Caki2 (cell line): ENCODE measurements around the gene TNNI2. TPM values are rescaled to one million over a fixed set of nuclear protein-coding genes. Genes with fewer than 3 reads are reported as not detected.
A peak's percentile ranks its signal among the peaks of the same experiment; 100 is the strongest.

Source experiments
- DNase-seq: peaks from one replicate; pipeline ENCODE4 v3.0.0-alpha.2; 2015; ENCODE audit warnings: low read depth
- in situ Hi-C: cut with HindIII; loops from 2 replicates; pipeline ENCODE4 v1.10.0; 2016; ENCODE audit warnings: low sequenced_read_pairs, low pct_unique_long_range_greater_than_20kb, mixed read lengths
- total RNA-seq: library from RNA; depleted of rRNA; stranded (reverse); fragments of >200 nt; shearing (Covaris generic); gene quantifications from 2 replicates; pipeline ENCODE4 v1.2.3, GENCODE V29; 2014; ENCODE audit warnings: low replicate concordance

TNNI2 gene
- total RNA-seq, 1 experiment from 2014 or later: not detected

GRCh38 chr11:1830322-1831223, 8.2 kb upstream of the TNNI2 start:
- peak; percentile 82 for DNase-seq
- in situ Hi-C loops: no loop called here

GRCh38 chr11:1831338-1832210, 7.2 kb upstream of the TNNI2 start:
- in situ Hi-C loops: no loop called here
- no peak for DNase-seq

DNA sequence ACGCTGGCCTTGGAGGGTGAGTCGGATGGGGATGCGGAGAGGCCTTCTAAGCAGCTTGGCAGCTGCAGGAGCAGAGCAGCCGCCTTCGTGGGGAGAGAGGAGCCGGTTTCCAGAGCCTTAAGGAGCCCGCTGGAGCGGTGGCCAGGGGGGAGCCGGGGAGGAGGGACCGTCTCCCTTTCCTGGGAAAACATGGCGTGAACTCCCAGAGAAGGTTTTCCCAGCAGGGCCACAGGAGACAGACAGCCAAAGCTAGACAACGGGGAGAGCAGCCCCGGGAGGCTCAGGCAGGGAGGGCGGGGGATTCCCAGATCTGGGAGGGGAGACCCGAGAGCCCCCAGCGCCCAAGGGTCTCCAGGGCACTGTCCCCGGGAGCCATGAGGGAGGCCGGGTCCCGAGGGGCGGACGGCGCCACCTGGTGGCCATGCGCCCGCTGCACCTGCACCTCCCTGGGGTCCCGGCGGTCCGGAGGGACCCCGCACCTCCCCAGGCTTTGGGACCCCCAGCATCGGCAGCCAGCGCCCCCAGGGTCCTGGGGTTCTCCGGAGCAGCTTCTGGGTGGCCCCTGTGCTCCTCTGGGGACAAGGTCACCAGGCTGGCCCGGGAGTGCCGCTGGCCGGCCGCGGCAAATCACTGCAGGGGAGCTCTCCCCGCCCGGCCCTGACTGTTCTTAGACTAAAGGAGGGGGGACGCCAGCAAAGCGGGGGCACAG, 6.4 kb upstream of the TNNI2 start:
- in situ Hi-C loops: no loop called here
- peak; percentile 45 for DNase-seq

DNA sequence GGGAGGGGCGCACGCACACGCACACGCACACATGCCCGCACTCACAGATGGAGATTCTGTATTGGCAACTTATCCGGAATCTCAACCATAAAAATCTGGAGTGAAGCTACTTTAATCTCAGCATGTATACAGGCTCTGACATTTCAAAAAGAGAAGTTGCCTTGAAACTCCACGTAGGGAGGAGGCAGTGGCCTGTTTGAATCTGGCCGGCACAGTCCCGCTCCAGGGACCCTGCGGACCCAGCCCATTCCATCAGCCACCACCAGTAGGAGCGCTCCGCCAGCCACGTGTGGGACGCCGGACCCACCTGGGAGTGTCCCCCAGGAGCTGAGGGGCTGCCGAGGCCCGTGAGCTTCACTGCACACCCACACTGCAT, 5.9 kb upstream of the TNNI2 start:
- in situ Hi-C loops: no loop called here
- DNase-seq: no peak

DNA sequence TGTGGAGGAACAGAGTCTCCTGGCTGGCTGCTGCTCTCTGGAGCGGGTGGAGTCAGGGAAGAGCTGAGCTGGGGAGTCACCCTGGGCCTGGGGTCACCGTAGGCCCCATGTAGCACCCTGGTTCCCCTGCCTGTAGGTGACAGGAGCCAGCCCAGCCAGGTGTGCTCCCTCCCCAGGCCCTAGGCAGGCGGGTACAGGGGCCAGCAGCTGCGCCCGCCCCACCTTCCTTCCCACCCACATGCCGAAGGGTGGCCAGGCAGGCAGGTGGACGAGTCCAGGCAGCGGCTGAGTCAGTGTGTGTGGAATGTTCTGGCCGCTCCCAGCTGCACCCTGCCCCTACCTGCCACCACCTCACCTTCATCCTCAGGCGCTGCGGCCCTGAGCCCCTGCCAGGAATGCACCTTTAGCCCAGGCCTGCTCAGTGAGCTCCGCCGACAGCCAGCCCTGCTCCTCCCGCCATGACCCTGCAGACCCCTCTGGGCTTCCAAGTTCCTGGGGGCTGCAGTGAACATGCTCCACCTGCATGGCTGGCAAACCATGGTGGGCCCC, 4.6 kb upstream of the TNNI2 start:
- DNase-seq: peak; percentile 26
- in situ Hi-C loops: no loop called here

DNA sequence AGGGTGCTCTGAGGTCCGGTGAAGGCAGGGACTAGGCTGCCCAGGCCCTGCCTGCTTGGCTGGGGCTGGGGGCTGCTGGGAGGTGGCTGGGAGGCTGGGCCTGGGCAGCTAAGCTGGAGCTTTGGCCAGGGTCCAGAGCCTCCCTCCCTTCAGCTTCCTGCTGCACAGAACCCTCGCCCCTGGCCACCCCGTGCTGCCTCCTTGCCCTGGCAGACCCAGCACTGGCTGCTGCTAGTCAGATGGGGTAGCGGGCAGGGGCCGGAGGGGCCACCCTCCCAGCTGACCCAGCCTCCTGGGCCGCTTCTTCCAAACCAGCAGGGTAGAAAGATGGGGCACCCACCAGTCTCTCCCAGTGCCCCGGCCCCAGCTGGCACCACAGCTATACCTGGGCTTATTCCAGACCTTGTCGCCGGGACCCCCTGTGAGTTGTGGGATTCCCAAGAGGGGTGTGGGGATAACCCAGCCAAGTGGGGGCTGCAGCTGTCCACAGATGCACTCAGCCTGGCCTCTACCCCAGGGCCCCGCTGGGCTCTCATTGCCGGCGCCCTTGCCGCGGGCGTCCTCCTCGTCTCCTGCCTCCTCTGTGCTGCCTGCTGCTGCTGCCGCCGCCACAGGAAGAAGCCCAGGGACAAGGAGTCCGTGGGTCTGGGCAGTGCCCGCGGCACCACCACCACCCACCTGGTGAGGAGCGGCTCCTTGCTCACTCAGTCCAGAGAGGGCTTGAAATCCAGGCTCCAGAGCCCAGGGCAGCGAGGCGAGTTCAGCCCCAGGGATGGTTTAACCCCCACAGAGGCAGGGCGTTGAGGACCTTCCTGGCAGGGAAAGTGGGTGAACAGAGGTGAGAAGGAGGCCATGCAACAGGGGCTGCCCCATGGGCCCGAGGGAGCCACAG, 3.8 kb upstream of the TNNI2 start, which contains the start of gene SYT8:
Gene SYT8 (plus strand): TSS at position 212 of the 892 bp plus-strand sequence. CDS start 116 bp downstream, at position 328.
- in situ Hi-C loops: no loop called here
- DNase-seq: no peak

DNA sequence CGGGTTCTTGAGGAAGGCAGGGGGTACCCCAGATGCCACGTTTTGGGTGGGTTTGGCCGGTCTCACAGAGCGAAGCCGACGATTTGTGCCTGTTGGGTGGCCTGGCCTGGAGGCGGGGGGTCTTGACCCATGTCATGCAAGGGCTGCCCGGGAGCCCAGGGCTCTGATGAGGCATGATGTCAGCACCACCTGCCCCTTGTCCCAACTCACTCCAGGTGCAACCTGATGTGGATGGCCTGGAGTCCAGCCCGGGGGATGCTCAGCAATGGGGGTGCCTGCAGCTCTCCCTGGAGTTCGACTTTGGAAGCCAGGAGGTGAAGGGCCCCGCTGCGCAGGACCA, 3.1 kb upstream of the TNNI2 start:
- in situ Hi-C loops: no loop called here
- DNase-seq: no peak

DNA sequence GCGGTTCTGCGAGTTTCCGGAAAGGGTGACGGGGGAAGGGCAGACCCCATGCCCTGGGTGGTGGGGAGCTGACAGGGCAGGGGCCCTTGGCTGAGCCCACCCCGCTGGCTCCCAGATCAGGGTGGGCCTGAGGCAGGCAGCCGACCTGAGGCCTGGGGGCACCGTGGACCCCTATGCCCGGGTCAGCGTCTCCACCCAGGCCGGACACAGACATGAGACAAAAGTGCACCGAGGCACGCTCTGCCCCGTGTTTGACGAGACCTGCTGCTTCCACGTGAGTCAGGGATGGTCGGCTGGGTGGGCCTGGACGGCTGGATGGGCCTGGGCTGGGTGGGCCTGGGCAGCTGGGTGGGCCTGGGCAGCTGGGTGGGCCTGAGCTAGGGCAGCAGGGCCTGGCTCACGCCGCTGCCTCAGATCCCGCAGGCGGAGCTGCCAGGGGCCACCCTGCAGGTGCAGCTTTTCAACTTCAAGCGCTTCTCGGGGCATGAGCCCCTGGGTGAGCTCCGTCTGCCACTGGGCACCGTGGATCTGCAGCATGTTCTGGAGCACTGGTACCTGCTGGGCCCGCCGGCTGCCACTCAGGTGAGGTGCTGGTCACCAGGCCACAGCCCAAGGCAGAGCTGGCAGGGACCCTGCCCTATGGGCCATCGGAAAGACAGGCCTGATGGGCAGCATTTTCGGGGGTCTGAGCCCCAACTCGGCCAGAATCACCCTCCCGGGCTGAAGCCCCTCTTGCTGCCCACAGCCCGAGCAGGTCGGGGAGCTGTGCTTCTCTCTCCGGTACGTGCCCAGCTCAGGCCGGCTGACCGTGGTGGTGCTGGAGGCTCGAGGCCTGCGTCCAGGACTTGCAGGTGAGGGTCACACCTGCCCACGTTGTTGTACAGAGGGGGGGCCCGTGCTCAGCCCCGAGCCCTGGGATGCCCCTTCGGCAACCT, 2.5 kb upstream of the TNNI2 start:
- in situ Hi-C loops: no loop called here
- DNase-seq: no peak

DNA sequence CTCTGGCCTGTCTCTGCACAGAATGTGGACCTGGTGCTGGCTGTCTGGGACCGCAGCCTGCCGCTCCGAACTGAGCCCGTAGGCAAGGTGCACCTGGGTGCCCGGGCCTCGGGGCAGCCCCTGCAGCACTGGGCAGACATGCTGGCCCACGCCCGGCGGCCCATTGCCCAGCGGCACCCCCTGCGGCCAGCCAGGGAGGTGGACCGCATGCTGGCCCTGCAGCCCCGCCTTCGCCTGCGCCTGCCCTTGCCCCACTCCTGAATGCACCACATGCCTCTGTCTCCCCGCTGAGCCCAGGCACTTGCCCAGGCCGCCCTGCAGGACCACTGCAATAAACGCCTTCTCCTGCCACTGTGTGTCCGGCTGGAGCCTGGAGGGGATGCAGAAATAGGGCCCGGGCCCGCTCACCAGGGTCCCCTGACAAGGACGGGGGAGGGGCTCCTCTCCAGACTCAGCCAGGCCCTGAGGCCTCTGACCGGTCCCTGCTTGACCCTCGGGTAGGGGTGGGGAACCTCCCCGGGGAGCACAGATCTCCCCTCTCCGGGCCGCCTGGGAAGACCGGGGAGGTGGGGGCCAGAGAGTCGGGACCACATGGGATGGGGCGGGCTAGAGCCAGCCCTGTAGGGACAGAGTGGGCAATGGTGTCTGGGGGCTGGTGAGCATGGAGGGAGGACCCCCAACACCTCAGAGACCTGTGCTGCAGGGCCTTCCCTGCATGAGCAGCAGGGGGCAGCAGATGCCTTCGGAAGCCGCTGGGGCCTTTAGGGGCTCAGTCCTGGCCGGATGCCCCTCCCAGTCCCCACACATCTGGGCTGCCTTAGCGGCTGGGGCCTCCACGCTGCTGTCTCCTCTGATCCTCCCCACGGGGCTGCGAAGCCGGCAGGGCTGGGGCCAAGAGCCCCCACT, 1.4 kb upstream of the TNNI2 start:
- in situ Hi-C loops: no loop called here
- no peak for DNase-seq

DNA sequence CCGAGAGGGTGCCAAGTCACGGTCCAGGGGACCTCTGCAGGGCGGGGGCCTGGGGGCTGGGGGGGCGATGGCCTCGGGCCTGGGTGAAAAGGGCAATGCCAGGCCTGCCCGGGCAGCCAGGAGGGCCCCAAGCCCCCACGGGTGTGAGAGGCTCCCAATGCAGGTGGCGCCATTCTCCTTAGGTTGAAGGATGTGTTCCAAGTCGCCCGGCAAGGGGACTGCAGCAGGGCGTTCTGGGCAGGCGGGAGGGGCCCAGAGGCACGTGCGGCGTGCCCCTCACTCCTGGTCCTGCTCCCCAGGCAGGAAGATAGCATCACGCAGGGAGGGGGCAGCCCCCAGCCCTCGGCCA, 730 bp upstream of the TNNI2 start:
- DNase-seq: no peak
- in situ Hi-C loops: no loop called here

- no peak for DNase-seq
- in situ Hi-C loops: no loop called here
These were observed 583 bp downstream of the TNNI2 start for GRCh38 chr11:1839204-1839923.

GRCh38 chr11:1839924-1840779, 1.4 kb downstream of the TNNI2 start:
- in situ Hi-C loops: no loop called here

GRCh38 chr11:1840780-1841480, 2.1 kb downstream of the TNNI2 start:
- in situ Hi-C loops: no loop called here
- DNase-seq: no peak

More at GRCh38 chr11:1839924-1840779, 1.4 kb downstream of the TNNI2 start:
- DNase-seq: no peak
